HG03045 (cell line): ENCODE data around the gene COASY.
"Not testable (repeated sequence)": the region's sequence is repeated elsewhere in the genome, so short reads cannot be mapped to it uniquely, and the experiment has no call there.

Experiments used
- ATAC-seq: cut with Tn5 transposase; IDR thresholded peaks from one replicate; pipeline ENCODE4 v1.9.1; 2021; ENCODE audit warnings: mild to moderate bottlenecking, moderate library complexity; ENCODE audit not compliant: unreplicated experiment

The COASY gene

GRCh38 chr17:42609814-42610801, 48.2 kb downstream of the COASY start:
- not testable (repeated sequence) for ATAC-seq

- no peak for ATAC-seq
These were observed 50.1 kb downstream of the COASY start for GRCh38 chr17:42612013-42612412.

GRCh38 chr17:42613699-42614295, 51.8 kb downstream of the COASY start:
- no peak for ATAC-seq
